Activated CD4-positive, alpha-beta memory T cell treated with anti-CD3 and anti-CD28 coated beads for 36 hours (primary cell): ENCODE data around the gene MAP3K14. TPM values are rescaled to one million over a fixed set of nuclear protein-coding genes. Genes with fewer than 3 reads are reported as not detected.

ENCODE experiments used
- CTCF ChIA-PET: fragments of 350-600 bp; sonication (Branson Sonifier 250); formaldehyde crosslinking; loops from one replicate; lab custom pipeline; 2021; ENCODE audit warnings: antibody characterized with exemption, inconsistent platforms; lab: Charles Lee
- POLR2A ChIA-PET: fragments of 350-600 bp; sonication (Branson Sonifier 250); formaldehyde crosslinking; loops from one replicate; lab custom pipeline; 2021; ENCODE audit warnings: antibody characterized with exemption; lab: Charles Lee
- DNase-seq: peaks from one replicate; pipeline ENCODE4 v3.0.0-alpha.2; 2020
- H3K27ac Mint-ChIP-seq: one replicate; pipeline ENCODE4 v1.8.0; 2021; ENCODE audit warnings: mixed read lengths
- H3K27me3 Mint-ChIP-seq: one replicate; pipeline ENCODE4 v1.8.0; 2021; ENCODE audit warnings: mixed read lengths
- H3K36me3 Mint-ChIP-seq: one replicate; pipeline ENCODE4 v1.8.0; 2021; ENCODE audit warnings: mixed read lengths
- H3K4me1 Mint-ChIP-seq: one replicate; pipeline ENCODE4 v1.8.0; 2021; ENCODE audit warnings: low read depth, mixed read lengths
- H3K4me3 Mint-ChIP-seq: one replicate; pipeline ENCODE4 v1.8.0; 2021; ENCODE audit warnings: mild to moderate bottlenecking, mixed read lengths
- H3K9me3 Mint-ChIP-seq: one replicate; pipeline ENCODE4 v1.8.0; 2021; ENCODE audit warnings: mixed read lengths
- intact Hi-C: fragments of 100-400 bp; cut with micrococcal nuclease; formaldehyde crosslinking; loops from one replicate; pipeline ENCODE4 v1.15.1; 2023
- total RNA-seq, 2 experiments: library from RNA; stranded (reverse); gene quantifications; one replicate each; pipeline ENCODE4 v1.2.3, GENCODE V29; 2021

Gene MAP3K14
- total RNA-seq, 2 experiments from 2014 or later: 62.9 to 65.0 TPM

DNA sequence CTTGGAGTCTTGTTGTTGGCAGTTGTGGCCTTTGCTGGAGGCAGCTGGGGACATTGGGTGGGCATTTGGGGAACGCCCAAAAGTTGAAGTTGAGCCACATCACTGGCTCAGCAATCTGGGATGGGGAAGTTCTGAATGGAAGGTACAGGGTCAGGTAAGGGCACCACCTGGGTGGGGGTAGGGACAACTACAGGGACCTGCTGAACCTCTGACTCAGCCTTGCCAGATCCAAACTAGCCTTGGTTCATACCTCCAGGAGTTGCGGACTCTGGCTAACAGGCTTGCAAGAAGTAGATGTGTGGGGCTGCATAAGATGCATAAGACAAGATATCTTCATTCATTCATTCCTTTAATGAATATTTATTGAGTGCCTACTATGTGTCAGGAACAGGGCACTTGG, 79.1 kb downstream of the MAP3K14 start:
- H3K4me3 Mint-ChIP-seq: no peak overlapping the region
- POLR2A ChIA-PET: interaction anchor here (1.0 to 2.4 kb wide), 2 partner anchors 9 to 19 kb away, joined by 4 to 7 read pairs; no protein-coding TSS in a partner anchor
- intact Hi-C loops: no loop called here

GRCh38 chr17:45236282-45236606, 80.6 kb downstream of the MAP3K14 start:
- H3K4me3 Mint-ChIP-seq: no peak overlapping the region
- H3K36me3 Mint-ChIP-seq: peaks cover 76% of the 10 kb centered on the region
- peaks cover 58% of the 10 kb centered on the region for H3K4me1 Mint-ChIP-seq
- no peaks in the 10 kb centered on the region for H3K27me3 Mint-ChIP-seq
- intact Hi-C loops: no loop called here
- ChIA-PET POLR2A (interaction anchor here (2.0 to 3.3 kb wide), 2 partner anchors 10 to 16 kb away, joined by 16 to 21 read pairs; partner anchors contain the start of gene FMNL1), CTCF (interaction anchor here (1.2 to 12.6 kb wide), 12 partner anchors 9 to 165 kb away, joined by 3 to 488 read pairs (median 10); partner anchors contain the start of genes ACBD4 and FMNL1)
- no peak for DNase-seq
- peak overlapping the region; percentile 73 for H3K27ac Mint-ChIP-seq
- no peaks in the 10 kb centered on the region for H3K9me3 Mint-ChIP-seq

More for the DNA sequence above, 79.1 kb downstream of the MAP3K14 start:
- Mint-ChIP-seq H3K4me1 (peaks cover 44% of the 10 kb centered on the region), H3K36me3 (peaks cover 74% of the 10 kb centered on the region), H3K9me3 (no peaks in the 10 kb centered on the region), H3K27me3 (no peaks in the 10 kb centered on the region), H3K27ac (peak overlapping the region; percentile 74)
- CTCF ChIA-PET: interaction anchor here (1.0 to 12.6 kb wide), 3 partner anchors 8 to 40 kb away, joined by 3 to 488 read pairs (median 17); partner anchors contain the start of gene FMNL1
- no peak for DNase-seq

DNA sequence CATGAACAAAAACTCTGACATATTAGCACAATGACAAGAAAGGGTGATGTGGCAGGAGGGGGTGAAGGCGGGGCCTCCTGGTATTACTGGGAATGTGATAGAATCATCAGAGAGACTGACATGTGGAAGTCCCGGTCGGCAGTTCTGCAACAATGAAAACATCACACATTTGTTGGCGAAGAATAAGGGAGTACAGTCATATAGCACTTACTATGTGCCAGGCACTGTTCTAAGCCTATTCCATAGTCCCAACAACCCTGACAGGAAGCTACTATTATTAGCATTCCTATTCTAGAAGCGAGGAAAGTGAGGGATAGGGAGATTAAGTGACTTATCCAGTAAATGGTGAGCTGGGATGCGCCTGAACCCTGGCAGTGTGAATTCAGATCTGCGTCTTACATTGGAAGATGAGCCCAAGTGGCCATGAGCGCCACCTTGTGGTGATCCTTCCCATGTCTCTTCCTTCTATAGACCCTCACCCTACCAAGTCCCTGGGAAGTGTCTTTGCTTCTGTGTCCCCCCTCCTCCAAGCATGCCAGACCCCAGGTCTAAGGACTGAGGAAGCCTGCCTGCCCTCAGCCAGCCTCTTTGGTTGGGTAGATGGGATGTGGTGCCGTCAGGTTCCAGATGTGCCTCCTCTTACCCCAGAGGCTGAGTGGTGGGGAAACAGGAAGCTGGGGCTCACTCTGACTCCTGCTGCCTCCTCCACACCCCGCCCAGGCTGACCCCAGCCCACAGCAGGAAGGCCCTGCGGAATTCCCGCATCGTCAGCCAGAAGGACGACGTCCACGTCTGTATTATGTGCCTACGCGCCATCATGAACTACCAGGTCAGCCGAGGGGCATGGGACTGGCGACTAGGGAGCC, 81.2 kb downstream of the MAP3K14 start:
- Mint-ChIP-seq H3K27ac (peak overlapping the region; percentile 73), H3K27me3 (no peaks in the 10 kb centered on the region), H3K36me3 (peaks cover 73% of the 10 kb centered on the region), H3K4me3 (no peak overlapping the region), H3K4me1 (peaks cover 63% of the 10 kb centered on the region), H3K9me3 (no peaks in the 10 kb centered on the region)
- CTCF ChIA-PET: interaction anchor here (0.6 to 12.6 kb wide), 21 partner anchors 10 to 157 kb away, joined by 3 to 488 read pairs (median 5); partner anchors contain the start of genes ACBD4, FMNL1 and HEXIM2
- DNase-seq: peak; percentile 83
- POLR2A ChIA-PET: interaction anchor here (1.2 to 3.3 kb wide), 3 partner anchors 10 to 16 kb away, joined by 6 to 21 read pairs (median 16); partner anchors contain the start of gene FMNL1
- intact Hi-C loops: loop anchor here (1.0 kb wide), 1 partner anchor 16 kb away; no protein-coding TSS in a partner anchor

DNA sequence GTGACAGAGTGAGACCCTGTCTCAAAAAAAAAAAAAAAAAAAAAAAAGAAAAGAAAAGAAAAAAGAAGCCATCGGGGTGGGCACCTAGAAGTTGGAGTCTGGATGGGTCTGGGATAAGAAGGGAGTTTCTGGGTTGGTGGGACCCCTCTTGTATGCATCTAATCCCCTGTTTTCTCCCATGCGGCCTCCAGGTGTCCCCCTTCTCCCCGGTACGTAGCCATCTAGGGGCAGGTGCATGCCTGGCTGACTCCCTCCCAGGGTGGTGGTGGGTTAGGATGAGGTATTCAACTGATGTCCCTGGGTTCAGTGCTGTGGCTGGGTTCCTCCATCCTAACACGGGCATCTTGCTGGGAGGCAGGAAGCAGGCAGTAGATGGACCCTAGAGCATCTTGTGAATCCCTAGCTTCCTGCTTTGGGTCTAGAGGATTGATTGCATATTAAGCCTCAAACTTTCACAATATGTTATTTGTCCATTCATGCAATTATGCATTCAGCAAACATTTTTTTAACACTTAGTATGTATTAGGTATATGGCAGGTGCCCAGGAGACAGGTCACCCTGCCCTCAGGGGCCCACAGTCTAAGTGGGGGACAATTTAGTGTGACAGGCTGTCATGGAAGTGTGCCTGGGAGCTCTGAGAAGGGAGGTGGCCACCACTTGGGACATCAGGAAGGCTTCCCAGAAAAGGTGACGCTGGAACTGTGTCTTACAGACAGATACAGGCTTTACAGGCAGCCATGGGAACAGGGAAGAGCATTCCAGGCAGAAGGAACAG, 82.0 kb downstream of the MAP3K14 start:
- intact Hi-C loops: loop anchor here (1.0 kb wide), 1 partner anchor 16 kb away; no protein-coding TSS in a partner anchor
- H3K9me3 Mint-ChIP-seq: no peaks in the 10 kb centered on the region
- peak overlapping the region; percentile 73 for H3K27ac Mint-ChIP-seq
- no peaks in the 10 kb centered on the region for H3K27me3 Mint-ChIP-seq
- peaks cover 74% of the 10 kb centered on the region for H3K36me3 Mint-ChIP-seq
- DNase-seq: peak; percentile 59
- H3K4me1 Mint-ChIP-seq: peaks cover 71% of the 10 kb centered on the region
- CTCF ChIA-PET: interaction anchor here (0.6 to 12.6 kb wide), 20 partner anchors 10 to 158 kb away, joined by 3 to 488 read pairs (median 5); partner anchors contain the start of genes ACBD4 and FMNL1
- H3K4me3 Mint-ChIP-seq: no peak overlapping the region
- POLR2A ChIA-PET: interaction anchor here (1.2 to 3.3 kb wide), 3 partner anchors 9 to 15 kb away, joined by 6 to 21 read pairs (median 16); partner anchors contain the start of gene FMNL1

DNA sequence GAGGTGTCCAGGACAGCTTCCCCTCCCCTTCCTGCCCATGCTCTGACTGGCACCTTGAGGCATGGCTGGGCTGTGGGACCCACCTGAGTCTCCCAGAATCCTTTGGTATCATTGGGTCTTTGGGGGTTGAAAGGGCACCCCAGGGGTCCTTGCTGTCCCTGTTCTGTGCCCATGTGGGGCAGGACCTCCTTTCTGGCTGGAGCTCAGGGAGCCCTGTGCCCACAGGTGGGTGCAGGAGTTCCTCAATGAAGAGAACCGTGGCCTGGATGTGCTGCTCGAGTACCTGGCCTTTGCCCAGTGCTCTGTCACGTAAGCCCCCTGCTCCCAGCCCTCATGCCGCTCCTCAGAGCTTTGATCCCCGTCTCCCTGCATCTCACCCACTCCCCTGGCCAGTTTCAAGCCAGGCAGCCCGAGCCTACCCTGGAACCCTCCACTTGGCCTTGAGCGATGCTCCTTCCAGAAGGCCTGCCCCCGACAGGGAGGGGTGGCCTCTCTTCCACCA, 83.3 kb downstream of the MAP3K14 start:
- Mint-ChIP-seq H3K36me3 (peaks cover 63% of the 10 kb centered on the region), H3K27me3 (no peaks in the 10 kb centered on the region), H3K4me1 (peaks cover 79% of the 10 kb centered on the region), H3K9me3 (no peaks in the 10 kb centered on the region), H3K27ac (peak overlapping the region; percentile 73), H3K4me3 (no peak overlapping the region)
- intact Hi-C loops: no loop called here
- ChIA-PET CTCF (interaction anchor here (0.6 to 12.6 kb wide), 4 partner anchors 13 to 151 kb away, joined by 3 to 488 read pairs (median 6); partner anchors contain the start of genes ACBD4 and FMNL1), POLR2A (interaction anchor here (1.0 kb wide), 1 partner anchor 12 kb away, joined by 3 read pairs; the partner anchor contains the start of gene FMNL1)
- DNase-seq: no peak

- Mint-ChIP-seq H3K4me1 (peaks cover 81% of the 10 kb centered on the region), H3K27ac (peak overlapping the region; percentile 100), H3K36me3 (peaks cover 56% of the 10 kb centered on the region), H3K27me3 (no peaks in the 10 kb centered on the region), H3K9me3 (no peaks in the 10 kb centered on the region), H3K4me3 (peak overlapping the region; percentile 65)
- DNase-seq: no peak
- ChIA-PET POLR2A (interaction anchor here (1.0 to 5.2 kb wide), 2 partner anchors 11 to 12 kb away, joined by 3 to 75 read pairs; partner anchors contain the start of gene FMNL1), CTCF (interaction anchor here (0.6 to 12.6 kb wide), 11 partner anchors 8 to 152 kb away, joined by 3 to 488 read pairs (median 5); partner anchors contain the start of genes ACBD4, FMNL1, HEXIM1 and MAP3K14)
- intact Hi-C loops: no loop called here
Observed at GRCh38 chr17:45232514-45233422, 84.1 kb downstream of the MAP3K14 start.

- CTCF ChIA-PET: interaction anchor here (0.6 to 12.6 kb wide), 14 partner anchors 9 to 153 kb away, joined by 3 to 488 read pairs (median 4); partner anchors contain the start of genes ACBD4, FMNL1, HEXIM1 and MAP3K14
- intact Hi-C loops: no loop called here
- H3K27ac Mint-ChIP-seq: peak overlapping the region; percentile 100
- peak overlapping the region; percentile 65 for H3K4me3 Mint-ChIP-seq
- H3K36me3 Mint-ChIP-seq: peaks cover 50% of the 10 kb centered on the region
- POLR2A ChIA-PET: interaction anchor here (1.4 to 5.2 kb wide), 4 partner anchors 11 to 96 kb away, joined by 3 to 75 read pairs (median 28); partner anchors contain the start of genes ACBD4, FMNL1 and HEXIM1
- peaks cover 88% of the 10 kb centered on the region for H3K4me1 Mint-ChIP-seq
- DNase-seq: peak; percentile 60
- H3K9me3 Mint-ChIP-seq: no peaks in the 10 kb centered on the region
- H3K27me3 Mint-ChIP-seq: no peaks in the 10 kb centered on the region
Observed at GRCh38 chr17:45231481-45232116, 85.2 kb downstream of the MAP3K14 start.

DNA sequence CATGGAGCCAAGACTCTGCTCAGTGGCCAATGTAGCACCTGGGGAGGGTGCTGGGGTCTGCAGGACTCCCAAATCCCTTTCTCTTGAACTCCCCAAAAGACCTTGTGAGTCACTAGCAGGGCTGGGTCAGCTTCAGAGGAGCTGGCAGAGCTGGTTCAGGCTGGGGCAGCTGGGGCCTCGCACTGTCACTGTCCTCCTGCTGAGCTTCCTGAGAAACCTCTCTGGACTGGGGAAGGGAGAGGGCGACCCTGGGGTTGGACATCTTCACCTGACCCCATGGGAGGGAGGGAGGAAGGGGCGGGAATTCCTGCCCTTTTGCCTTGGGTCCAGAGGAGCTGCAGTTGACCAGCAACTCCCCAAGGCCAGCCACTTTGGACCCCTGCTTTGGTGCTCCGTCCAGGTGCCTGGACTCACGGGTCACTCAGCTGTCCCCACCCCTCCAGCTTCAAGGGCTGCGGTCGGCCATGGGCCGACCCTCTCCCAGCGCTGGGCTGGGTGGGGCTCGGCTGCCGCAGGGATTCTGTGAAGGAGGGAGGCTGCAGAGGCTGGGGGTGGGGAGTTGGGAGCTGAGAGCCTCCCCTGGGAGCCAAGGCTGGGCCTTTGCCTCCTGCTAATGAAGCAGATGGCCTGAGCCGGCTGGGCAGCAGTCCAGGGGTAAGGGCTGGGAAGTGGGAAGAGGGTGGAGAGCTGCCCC, 85.9 kb downstream of the MAP3K14 start:
- Mint-ChIP-seq H3K27ac (peak overlapping the region; percentile 100), H3K9me3 (no peaks in the 10 kb centered on the region), H3K4me1 (peaks cover 91% of the 10 kb centered on the region), H3K27me3 (no peaks in the 10 kb centered on the region), H3K4me3 (peak overlapping the region; percentile 100), H3K36me3 (peaks cover 55% of the 10 kb centered on the region)
- intact Hi-C loops: no loop called here
- DNase-seq: no peak
- POLR2A ChIA-PET: interaction anchor here (1.4 to 5.2 kb wide), 4 partner anchors 10 to 96 kb away, joined by 3 to 75 read pairs (median 28); partner anchors contain the start of genes ACBD4, FMNL1 and HEXIM1
- CTCF ChIA-PET: interaction anchor here (0.6 to 12.6 kb wide), 14 partner anchors 10 to 154 kb away, joined by 3 to 488 read pairs (median 4); partner anchors contain the start of genes ACBD4, FMNL1, HEXIM1 and MAP3K14

- H3K4me3 Mint-ChIP-seq: peak overlapping the region; percentile 100
- peaks cover 51% of the 10 kb centered on the region for H3K36me3 Mint-ChIP-seq
- POLR2A ChIA-PET: interaction anchor here (1.4 to 5.2 kb wide), 5 partner anchors 9 to 81 kb away, joined by 5 to 75 read pairs (median 10); partner anchors contain the start of genes FMNL1, HEXIM1 and HEXIM2
- intact Hi-C loops: no loop called here
- no peak for DNase-seq
- H3K9me3 Mint-ChIP-seq: no peaks in the 10 kb centered on the region
- CTCF ChIA-PET: interaction anchor here (0.6 to 12.6 kb wide), 9 partner anchors 10 to 140 kb away, joined by 3 to 488 read pairs (median 4); partner anchors contain the start of genes ACBD4, FMNL1, HEXIM1 and PLCD3
- no peaks in the 10 kb centered on the region for H3K27me3 Mint-ChIP-seq
- H3K27ac Mint-ChIP-seq: peak overlapping the region; percentile 100
- H3K4me1 Mint-ChIP-seq: peaks cover 89% of the 10 kb centered on the region
Observed at GRCh38 chr17:45230410-45230786, 86.4 kb downstream of the MAP3K14 start.
